Peyer's patch (tissue), 4 donors: Measurements from ENCODE around the gene PTX3.

Source experiments
- CTCF ChIP-seq, 6 experiments: fragments of 450-650 bp in 4 of 6; fragments of 200-600 bp in 2 of 6; sonication (generic) in 1 of 6; IDR thresholded peaks; one replicate each; pipeline ENCODE4 v1.5.1; 2017 to 2019; ENCODE audit warnings: antibody characterized with exemption in 6 of 6, mild to moderate bottlenecking in 3 of 6, moderate library complexity in 1 of 6
- POLR2A ChIP-seq, 2 donors: fragments of 450-650 bp; IDR thresholded peaks; one replicate each; pipeline ENCODE4 v1.5.1; 2017; ENCODE audit warnings: antibody characterized with exemption in 2 of 2, mild to moderate bottlenecking in 2 of 2, moderate library complexity in 2 of 2

GRCh38 chr3:157410945-157411344 lies 25.7 kb upstream of the PTX3 start:
- TF ChIP-seq CTCF (IDR thresholded peaks at IDR 0.05), result no peak
- TF ChIP-seq POLR2A (IDR thresholded peaks at IDR 0.05), result no peak
